ENCODE data around the gene LNPK.
A peak's percentile ranks its signal among the peaks of the same experiment; 100 is the strongest.
"Not testable (repeated sequence)": the region's sequence is repeated elsewhere in the genome, so short reads cannot be mapped to it uniquely, and the experiment has no call there.

The LNPK gene

DNA sequence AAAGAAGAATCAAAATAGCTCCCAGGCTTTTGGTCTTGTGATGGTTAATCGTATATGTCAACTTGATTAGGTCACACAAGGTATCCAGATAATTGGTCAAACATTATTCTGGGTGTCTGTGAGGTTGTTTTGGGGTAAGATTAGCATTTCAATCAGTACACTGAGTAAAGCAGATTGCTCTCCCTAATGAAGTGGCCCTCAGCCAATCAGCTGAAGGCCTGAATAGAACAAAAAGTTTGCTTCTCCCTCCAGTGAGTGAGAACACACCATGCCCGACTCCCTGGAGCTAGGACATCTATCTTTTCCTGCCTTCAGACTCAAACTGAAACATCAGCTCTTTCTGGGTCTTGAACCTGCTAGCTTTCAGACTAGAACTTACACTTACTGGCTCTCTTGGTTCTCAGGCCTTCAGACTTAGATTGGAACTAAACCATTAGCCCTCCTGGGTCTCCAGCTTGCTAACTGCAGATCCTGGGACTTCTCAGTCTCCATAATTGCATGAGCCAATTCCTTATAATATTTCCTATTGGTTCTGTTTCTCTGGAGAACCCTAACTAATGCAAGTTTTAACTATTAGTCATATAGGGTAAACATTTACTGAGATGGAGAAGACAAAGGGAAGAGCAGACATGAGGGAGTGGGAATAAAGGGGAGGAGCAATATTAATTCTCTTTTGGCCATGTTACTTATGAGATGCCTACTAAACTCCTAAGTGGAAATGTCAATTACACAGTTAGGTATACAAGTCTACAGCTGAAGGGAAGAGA is 25.5 kb downstream of the LNPK start:
- DNase-seq, result no peak

DNA sequence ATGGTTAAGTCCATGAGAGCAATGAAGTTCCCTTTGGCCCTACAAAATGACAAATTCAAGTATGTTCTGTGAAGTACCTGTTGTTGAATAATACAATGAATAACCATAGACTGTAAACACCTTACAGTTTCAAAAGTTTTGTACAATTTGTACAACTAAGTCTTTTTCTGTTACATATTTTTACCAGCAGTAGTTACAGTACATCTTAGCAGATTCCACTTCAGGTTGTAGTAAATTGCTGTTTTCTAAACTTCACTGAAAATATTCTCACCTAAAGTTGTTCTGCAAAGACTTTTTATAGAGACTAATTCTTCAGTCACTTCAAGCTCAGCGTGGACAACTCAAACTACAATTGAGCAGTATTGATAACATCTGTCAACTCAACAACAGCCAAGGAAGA is 28.7 kb downstream of the LNPK start:
- intact Hi-C loops (cut with DNase I), result no loop called here
- no peak for DNase-seq

More for the DNA sequence above, 25.5 kb downstream of the LNPK start:
- intact Hi-C loops (cut with DNase I), result no loop called here

DNA sequence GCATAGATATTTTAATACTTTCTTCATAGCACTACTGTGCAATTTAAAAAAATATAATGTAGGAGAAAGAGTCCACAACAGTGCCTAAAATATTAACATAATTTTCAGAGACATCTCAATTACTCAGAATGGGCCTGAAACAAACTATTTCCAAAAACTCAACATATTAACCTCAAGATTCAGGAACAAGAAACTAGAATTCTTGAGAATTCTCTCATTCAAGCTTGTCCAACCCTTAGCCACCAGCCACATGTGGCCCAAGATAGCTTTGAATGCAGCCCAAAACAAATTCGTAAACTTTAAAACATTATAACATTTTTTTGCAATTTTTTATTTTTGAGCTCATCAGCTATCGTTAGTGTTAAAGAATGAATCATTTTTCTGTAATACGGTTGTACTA is 35.2 kb downstream of the LNPK start:
- intact Hi-C loops (cut with DNase I), result no loop called here
- DNase-seq, result no peak

DNA sequence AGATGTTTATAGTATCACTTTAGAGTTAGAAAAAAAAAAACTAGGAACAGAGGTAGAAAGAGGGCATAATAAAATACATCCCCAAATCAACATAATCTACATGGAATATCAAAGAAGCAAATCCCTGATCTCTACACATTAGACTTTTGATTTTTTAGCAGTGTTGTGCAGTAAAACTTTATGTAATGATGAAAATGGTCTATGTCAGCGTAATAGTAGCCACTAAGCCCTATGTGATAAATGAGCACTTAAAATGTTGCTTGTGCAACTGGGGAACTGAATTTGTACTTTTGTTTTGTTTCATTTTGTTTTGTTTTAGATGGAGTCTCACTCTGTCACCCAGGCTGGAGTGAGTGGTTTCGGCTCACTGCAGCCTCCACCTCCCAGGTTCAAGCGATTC is 36.3 kb downstream of the LNPK start:
- DNase-seq, result no peak

DNA sequence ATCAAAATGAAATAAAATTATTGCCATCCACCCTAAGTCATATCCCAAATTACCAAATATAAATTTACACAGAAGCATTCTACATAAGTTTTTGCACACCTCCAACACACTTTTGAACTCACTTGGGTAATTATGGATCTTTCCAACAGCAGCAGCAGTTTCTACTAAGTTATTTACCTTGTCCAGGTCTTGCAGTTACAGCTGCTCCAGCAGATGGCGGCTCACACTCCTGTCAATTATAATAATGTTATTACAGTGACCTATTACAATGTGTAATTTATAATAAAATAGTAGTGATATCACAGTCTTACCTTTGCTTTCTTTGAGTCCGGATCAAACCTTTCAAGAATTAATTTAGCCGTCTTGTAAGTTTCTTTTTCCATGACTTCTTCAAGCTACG is 37.9 kb downstream of the LNPK start:
- intact Hi-C loops (cut with DNase I), result no loop called here
- no peak for DNase-seq

More for the DNA sequence above, 36.3 kb downstream of the LNPK start:
- intact Hi-C loops (cut with DNase I), result no loop called here

DNA sequence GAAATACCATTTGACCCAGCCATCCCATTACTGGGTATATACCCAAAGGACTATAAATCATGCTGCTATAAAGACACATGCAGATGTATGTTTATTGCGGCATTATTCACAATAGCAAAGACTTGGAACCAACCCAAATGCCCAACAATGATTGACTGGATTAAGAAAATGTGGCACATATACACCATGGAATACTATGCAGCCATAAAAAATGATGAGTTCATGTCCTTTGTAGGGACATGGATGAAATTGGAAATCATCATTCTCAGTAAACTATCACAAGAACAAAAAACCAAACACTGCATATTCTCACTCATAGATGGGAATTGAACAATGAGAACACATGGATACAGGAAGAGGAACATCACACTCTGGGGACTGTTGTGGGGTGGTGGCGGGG is 38.9 kb downstream of the LNPK start:
- DNase-seq; intact Hi-C loops (cut with DNase I): not testable (repeated sequence)

DNA sequence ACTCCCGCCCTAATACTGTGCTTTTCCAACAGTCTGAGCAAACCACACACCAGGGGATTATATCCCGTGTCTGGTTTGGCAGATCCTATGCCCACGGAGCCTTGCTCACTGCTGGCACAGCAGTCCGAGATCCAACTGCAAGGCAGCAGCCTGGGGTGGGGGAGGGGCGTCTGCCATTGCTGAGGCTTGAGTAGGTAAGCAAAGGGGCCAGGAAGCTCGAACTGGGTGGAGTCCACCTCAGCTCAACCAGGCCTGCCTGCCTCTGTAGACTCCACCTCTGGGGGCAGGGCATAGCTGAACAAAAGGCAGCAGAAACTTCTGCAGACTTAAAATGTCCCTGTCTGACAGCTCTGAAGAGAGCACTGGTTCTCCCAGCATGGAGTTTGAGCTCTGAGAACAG is 44.2 kb downstream of the LNPK start:
- intact Hi-C loops (cut with DNase I), result no loop called here
- DNase-seq, result peak in 1 of 10 donors; percentile 58

DNA sequence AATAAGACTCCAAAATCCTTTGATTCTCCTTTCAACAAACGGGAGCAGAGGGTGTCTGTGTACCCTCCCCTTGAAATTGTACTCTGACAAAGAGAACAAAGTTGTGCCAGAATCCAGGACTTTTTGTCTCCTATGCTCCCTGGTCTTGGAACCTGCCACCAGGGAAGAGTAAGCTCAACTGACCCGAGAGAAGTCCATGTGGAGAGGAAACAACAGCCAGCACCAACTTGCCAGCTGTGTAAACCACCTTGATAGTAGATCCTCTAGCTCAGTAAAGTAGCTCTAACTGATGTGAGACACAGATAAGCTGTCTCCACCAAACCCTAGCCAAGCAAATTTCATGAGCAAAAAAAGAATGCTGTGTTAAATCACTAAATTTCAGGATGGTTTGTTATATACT is 46.9 kb downstream of the LNPK start:
- no peak for DNase-seq
- intact Hi-C loops (cut with DNase I), result no loop called here

DNA sequence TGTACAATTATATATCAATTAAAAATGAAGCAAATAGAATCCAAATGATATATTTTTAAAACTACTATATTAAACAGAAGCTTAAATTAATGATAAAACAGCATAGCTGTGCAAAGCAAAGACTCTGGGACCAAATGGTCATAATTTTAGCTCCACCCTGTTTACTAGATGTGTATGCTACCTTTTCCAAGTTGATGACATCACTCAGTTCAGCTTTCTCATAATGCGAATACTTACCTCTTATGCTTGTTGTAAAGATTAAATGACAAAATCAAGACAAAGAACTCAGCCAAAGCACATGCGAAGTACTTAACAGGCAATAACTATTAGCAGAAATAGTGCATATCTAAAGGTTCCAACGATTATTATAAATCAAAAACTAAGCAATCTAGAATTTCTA is 51.6 kb downstream of the LNPK start:
- no peak for DNase-seq
- intact Hi-C loops (cut with DNase I), result no loop called here

DNA sequence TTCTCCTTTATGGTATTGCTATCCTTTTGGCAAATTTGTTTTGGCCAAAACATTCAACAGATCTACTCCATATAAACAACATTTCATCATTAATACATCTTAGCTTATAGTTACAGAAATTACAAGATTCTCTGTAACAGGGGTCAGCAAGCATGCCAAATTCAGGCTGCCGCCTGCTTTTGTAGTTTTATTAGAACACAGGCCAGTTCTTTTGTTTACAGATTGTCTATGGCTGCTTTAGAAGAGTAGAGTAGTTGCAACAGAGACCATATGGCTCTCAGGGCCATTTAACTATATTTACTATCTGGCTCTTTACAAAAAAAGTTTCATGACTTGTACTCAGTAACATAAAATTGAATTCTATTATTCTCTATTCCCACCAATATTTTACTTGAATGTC is 53.9 kb downstream of the LNPK start:
- no peak for DNase-seq
- intact Hi-C loops (cut with DNase I), result no loop called here

DNA sequence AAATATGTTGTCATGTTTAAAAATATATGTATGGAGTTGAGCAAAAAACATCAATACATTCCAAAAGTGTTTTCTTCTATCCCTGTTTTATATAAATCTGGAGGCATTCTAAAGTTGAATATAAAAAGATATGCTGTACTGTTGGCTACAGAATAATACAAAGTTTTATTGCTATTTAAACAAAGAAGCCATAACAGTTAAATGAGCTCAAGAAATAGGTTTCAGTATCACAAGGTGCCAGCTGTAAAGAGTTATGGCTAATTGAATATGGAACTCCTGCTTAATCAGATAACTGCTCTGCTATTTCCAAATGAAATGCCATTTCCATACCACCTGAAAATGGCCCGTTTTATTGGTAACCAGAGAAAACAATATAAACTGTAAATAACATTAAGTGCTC is 55.0 kb downstream of the LNPK start:
- intact Hi-C loops (cut with DNase I), result no loop called here
- no peak for DNase-seq

DNA sequence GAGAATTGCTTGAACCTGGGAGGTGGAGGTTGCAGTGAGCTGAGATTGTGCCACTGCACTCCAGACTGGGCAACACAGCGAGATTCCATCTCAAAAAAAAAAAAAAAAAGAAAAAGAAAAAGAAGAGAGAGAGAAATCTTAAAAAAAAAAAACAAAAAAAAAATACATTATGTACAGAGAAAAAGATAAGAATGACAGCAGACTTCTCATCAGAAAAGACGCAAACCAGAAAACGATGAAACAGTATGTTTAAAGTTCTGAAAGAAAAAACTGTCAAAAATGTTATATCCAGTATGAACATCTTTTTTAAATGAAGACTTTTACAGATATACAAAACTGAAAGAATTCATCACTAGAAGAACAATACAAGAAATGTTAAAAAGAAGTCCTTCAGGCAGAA is 60.4 kb downstream of the LNPK start:
- intact Hi-C loops (cut with DNase I), result no loop called here
- DNase-seq, result no peak

DNA sequence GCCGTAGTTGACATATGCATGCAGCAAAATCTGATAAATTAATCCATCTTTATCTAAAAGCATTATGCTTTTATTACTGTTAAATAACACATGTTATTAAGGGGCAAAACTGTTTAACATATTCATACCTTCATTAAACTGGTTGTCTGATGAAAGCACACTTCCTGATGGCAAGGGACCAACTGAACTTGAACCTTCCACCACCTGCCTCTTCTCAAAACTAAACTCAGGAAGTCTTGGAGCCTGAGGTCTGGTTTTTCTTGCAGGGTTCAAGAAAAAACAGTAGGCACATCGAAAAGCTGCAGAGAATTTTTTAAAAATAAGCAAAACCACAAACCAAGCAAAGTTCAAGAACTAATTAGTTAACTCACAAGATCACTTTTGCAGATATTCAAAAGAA is 64.9 kb downstream of the LNPK start:
- no peak for DNase-seq
- intact Hi-C loops (cut with DNase I), result no loop called here

DNA sequence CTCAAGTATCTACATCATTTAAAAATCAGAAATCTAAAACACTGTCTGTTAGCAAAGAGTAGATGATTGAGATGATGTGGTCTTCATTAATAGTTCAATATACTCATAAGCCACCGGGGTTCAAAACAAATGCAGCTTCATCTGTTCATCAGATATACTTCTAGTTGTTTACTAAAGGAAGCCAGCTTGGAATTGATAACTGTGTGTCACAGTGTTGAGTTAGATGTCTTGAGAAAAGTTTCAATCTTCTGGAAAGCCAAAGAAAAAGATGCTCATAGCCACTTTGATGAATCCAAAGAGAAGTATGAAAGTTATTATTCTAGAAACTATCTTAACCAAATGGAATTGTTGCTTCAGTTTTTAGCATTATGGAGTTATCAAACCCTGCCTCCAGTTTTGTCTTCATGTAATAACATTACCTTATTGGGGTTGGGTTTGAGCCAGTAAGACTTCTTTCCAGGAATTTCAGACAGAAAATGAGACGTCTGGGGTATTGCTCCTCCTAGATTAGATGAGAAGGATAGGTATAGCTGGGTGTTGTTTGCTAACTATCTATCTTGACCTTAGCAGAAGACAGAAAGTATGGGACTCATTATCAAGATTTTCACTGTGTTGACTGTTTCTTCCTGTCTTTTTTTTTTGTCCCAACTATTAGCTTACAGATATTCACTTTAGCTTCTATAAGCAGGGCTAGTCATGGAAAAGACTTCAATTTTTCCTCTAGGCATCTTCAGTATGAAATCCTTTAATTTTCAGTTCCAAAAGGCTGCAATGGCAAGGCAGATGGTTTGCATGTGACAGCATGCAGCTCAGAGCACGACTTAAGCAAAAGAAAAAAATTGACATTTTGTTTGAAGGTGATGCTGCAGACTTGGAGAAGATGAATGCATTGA is 66.5 kb downstream of the LNPK start:
- intact Hi-C loops (cut with DNase I), result no loop called here
- DNase-seq, result no peak

DNA sequence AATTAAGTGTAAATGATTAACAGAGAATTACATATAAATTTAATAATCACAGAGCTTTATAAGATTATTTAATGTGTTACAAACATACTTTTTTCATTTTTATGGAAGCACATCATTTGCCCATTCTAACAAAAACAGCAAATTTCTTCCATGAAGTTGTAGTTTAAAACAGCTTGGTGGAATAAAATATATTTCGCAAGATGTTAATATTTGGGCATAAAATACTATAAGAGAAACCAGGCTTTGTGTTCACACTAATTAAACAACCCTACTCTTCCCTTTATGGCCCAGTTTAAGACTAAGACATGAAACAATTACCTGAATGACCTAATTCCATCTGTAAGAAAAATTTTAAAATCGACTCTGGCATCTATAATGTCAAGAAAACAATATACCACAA is 69.4 kb downstream of the LNPK start:
- intact Hi-C loops (cut with DNase I), result no loop called here
- DNase-seq, result no peak

DNA sequence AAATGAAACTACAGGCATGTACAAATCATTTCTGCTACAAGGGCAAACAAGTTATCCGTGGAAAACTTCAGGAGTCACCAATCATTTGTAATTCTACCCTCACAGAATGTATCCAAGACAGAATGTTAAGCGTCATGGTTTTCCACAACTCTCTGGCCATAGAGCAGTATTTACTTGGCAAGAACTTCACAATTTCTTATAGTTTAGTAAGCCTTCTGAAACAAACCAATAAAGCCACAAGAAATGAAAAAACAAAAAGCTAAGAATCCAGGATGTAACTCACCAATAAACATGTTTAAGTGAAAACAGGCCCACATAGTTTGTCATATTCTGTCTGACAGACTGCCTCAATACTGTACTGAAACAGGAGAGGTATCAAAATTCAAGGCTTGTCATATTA is 70.3 kb downstream of the LNPK start:
- intact Hi-C loops (cut with DNase I), result no loop called here
- no peak for DNase-seq

DNA sequence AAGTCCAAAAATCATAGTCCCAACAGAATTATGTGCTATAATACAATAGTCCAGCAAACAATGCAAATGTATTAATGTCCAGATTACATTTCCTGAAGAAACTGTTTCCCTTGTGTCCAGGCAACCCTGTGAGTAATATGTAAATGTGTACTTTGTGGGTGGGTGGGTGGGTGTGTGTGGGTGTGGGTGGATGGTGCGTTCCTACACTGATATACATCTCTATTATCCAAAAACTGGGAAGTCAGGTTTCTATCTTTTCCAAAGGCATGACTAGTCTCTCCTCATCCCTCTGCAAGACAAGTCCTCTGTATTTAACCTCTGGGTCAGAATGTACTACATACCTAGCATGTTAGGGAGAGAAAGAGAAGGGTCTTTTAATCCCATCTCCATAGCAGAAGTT is 71.6 kb downstream of the LNPK start:
- no peak for DNase-seq
- intact Hi-C loops (cut with DNase I), result no loop called here

DNA sequence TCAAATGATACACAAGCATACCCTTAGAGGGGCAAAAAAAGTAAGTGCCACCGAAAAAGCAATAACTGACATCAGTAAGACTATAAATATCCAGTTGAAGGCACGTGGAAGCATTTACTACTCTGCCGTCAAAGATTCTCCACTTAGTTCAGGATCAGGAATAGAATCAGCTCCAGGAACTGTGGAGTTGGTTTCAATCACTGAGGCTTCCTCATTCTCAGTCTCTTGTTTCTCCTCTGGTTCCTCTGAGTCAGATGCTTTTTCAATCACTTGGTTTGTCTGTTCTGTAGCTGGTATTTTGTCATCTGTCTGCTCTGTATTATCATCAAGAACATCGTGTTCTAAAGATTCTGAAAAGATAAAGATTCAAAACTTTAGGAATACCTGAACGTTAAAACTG is 72.2 kb downstream of the LNPK start:
- intact Hi-C loops (cut with DNase I), result no loop called here
- no peak for DNase-seq

DNA sequence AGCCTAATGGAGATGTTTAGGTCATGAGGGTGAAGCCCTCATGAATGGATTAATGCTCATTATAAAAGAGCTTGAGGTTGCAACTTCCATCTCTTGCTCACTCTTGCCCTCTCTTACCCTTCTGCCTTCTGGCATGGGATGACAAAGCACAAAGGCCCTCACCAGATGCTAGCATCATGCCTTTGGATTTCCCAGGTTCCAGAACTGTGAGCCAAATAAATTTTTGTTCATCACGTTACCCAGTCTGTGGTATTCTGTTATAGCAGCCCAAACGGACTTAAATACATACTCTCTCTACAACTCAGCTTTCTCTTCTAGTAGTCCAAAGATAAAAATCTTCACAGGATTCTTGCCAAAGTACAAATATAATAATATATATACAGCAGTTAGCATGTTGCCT is 75.8 kb downstream of the LNPK start:
- DNase-seq, result no peak
- intact Hi-C loops (cut with DNase I), result no loop called here

DNA sequence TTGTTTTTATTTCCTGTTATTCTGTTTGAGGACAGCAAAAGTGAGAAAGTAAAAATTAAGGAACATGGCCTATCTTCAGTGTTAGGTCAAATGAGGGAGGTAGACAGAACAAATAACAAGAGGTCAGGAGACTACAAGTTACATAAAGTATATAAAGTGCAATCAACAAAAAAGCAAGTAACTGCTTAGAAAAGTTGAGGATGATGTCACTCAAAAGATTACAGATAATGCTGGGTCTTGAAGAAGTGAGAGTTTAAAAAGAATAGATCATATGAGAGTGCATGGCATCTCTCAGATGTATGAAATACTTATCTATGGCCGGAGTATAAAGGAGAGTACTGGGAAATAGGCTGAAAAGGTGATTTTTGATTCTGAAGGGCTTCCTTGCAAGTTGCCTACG is 79.9 kb downstream of the LNPK start:
- no peak for DNase-seq
- intact Hi-C loops (cut with DNase I), result no loop called here

DNA sequence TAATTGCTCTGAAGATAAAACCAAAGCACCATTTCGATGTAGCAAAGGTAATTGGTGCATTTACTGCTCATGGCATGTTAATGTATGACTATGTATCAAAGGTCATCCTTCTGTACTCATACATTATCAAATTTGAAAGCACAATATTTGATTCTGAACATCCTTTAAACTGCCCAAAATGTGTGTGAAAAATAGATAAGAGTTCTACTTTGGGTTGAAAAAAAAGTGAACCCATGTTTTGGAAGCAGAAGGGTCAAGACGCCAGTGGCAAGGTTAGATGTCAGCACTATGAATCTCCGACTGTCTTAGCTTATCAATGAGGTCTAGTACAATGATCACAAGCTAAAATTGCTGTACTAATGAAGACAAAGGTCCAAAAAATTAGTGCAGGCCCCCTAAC is 83.1 kb downstream of the LNPK start:
- no peak for DNase-seq
- intact Hi-C loops (cut with DNase I), result no loop called here

DNA sequence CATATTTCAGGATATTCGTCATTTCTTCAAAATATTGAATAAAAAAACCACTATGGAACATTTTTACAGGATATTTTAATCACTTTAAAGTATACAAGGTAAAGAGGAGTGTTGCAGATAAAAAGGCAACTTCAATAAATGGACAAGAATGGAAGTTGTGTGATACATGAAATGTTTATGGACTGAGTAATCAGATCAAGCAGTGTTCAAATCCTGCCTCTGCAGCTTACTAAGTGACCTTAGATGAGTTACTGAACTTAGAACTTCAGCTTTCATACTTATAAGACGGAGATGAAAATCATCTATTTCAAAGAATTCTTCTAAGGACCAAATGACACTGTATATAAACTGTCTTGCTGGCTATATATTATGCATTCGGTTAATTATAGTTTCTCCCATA is 87.2 kb downstream of the LNPK start:
- intact Hi-C loops (cut with DNase I), result no loop called here
- DNase-seq, result no peak

All from posterior cingulate gyrus (tissue), 11 donors.